ENCODE data around the gene SNX4.

SNX4 gene

GRCh38 chr3:125398952-125399351, 121.0 kb downstream of the SNX4 start:
- no peaks in the 10 kb centered on the region for H4K20me1 ChIP-seq (ENCODE audit: insufficient read depth, low read length)
- no peak overlapping the region for H3K4me2 ChIP-seq (ENCODE audit: low read depth, low read length)
- no peak for DNase-seq
- H3K36me3 ChIP-seq (replicated peaks; ENCODE audit: insufficient read depth, low read length), result no peaks in the 10 kb centered on the region
- H3K79me2 ChIP-seq (ENCODE audit: low read length), result no peaks in the 10 kb centered on the region
- no peak overlapping the region for H3K4me3 ChIP-seq (ENCODE audit: low read length)
- no peaks in the 10 kb centered on the region for H3K4me1 ChIP-seq (ENCODE audit: low read length)
- TF ChIP-seq CTCF (IDR thresholded peaks at IDR 0.05; ENCODE audit: low read length), result no peak
- no peak for TF ChIP-seq EZH2phosphoT487 (IDR thresholded peaks at IDR 0.05; ENCODE audit: low read length)
- no peak overlapping the region for H3K9ac ChIP-seq (ENCODE audit: low read length)
- no peaks in the 10 kb centered on the region for H3K27me3 ChIP-seq (replicated peaks; ENCODE audit: insufficient read depth, low read length)
- H3K27ac ChIP-seq (ENCODE audit: low read length), result no peak overlapping the region
- no peaks in the 10 kb centered on the region for H3K9me2 ChIP-seq (replicated peaks; ENCODE audit: insufficient read depth, low read length)
- no peaks in the 10 kb centered on the region for H3F3A ChIP-seq (ENCODE audit: insufficient read depth, low read length)
- no peaks in the 10 kb centered on the region for H3K9me3 ChIP-seq (replicated peaks; ENCODE audit: insufficient read depth, low read length)
- H2AFZ ChIP-seq (ENCODE audit: low read length), result no peak overlapping the region

All from MM.1S (cell line).